CD4-positive, alpha-beta T cell treated with Interleukin-4 for 4 hours (primary cell): Measurements from ENCODE around the gene STK32C.
"Not testable (repeated sequence)": the region's sequence is repeated elsewhere in the genome, so short reads cannot be mapped to it uniquely, and the experiment has no call there.

Source experiments
- DNase-seq: peaks from one replicate; pipeline ENCODE4 v3.0.0-alpha.2; 2020

STK32C gene

GRCh38 chr10:132227851-132228390 lies 79.8 kb downstream of the STK32C start:
- DNase-seq: no peak

GRCh38 chr10:132226586-132227405 lies 81.0 kb downstream of the STK32C start:
- DNase-seq: no peak

GRCh38 chr10:132225849-132226205 lies 81.9 kb downstream of the STK32C start:
- DNase-seq: no peak

GRCh38 chr10:132225073-132225848 lies 82.5 kb downstream of the STK32C start:
- no peak for DNase-seq

GRCh38 chr10:132224343-132225072 lies 83.2 kb downstream of the STK32C start:
- DNase-seq: no peak

GRCh38 chr10:132223611-132224342 lies 84.0 kb downstream of the STK32C start:
- no peak for DNase-seq

GRCh38 chr10:132223156-132223590 lies 84.6 kb downstream of the STK32C start:
- DNase-seq: peak; percentile 56

- DNase-seq: no peak
Measured at GRCh38 chr10:132222726-132223125, 85.0 kb downstream of the STK32C start.

GRCh38 chr10:132220996-132221395 lies 86.8 kb downstream of the STK32C start:
- not testable (repeated sequence) for DNase-seq

GRCh38 chr10:132220061-132220460 lies 87.7 kb downstream of the STK32C start:
- no peak for DNase-seq

- no peak for DNase-seq
Measured at GRCh38 chr10:132219486-132219885, 88.3 kb downstream of the STK32C start.

- not testable (repeated sequence) for DNase-seq
Measured at GRCh38 chr10:132216441-132216840, 91.3 kb downstream of the STK32C start.

- no peak for DNase-seq
Measured at GRCh38 chr10:132213917-132214316, 93.8 kb downstream of the STK32C start.

- DNase-seq: no peak
Measured at GRCh38 chr10:132212816-132213215, 94.9 kb downstream of the STK32C start.

- no peak for DNase-seq
Measured at GRCh38 chr10:132211246-132211645, 96.5 kb downstream of the STK32C start.

- DNase-seq: no peak
Measured at GRCh38 chr10:132210766-132211165, 97.0 kb downstream of the STK32C start.

- DNase-seq: no peak
Measured at GRCh38 chr10:132209978-132210530, 97.7 kb downstream of the STK32C start.

GRCh38 chr10:132209130-132209529 lies 98.6 kb downstream of the STK32C start:
- no peak for DNase-seq

GRCh38 chr10:132208462-132209050 lies 99.2 kb downstream of the STK32C start:
- no peak for DNase-seq

GRCh38 chr10:132207536-132208461 lies 100.0 kb downstream of the STK32C start:
- no peak for DNase-seq
